Panc1 (cell line): ENCODE data around the gene MPP7. TPM values are rescaled to one million over a fixed set of nuclear protein-coding genes. Genes with fewer than 3 reads are reported as not detected.

Source experiments
- ATAC-seq: fragments of 200-7000 bp; cut with Tn5 transposase; 2 replicates; pipeline ENCODE4 v1.9.1; 2020; ENCODE audit warnings: mild to moderate bottlenecking, moderate library complexity
- BruUV-seq: library from RNA; stranded (reverse); fragments of 400-500 nt; replicated peaks from 2 replicates; lab custom pipeline; 2021; lab: Mats Ljungman, UMichigan
- CTCF ChIA-PET: fragments of 300-600 bp; sonication (Branson Sonifier 250); formaldehyde crosslinking; loops from one replicate; lab custom pipeline; 2022; ENCODE audit warnings: antibody characterized with exemption; lab: Charles Lee
- POLR2A ChIA-PET: fragments of 300-600 bp; sonication (Branson Sonifier 250); formaldehyde crosslinking; loops from one replicate; lab custom pipeline; 2022; ENCODE audit warnings: antibody characterized with exemption; lab: Charles Lee
- DNase-seq: peaks from one replicate; pipeline ENCODE4 v3.0.0-alpha.2; 2010; ENCODE audit warnings: low read depth, low spot score
- H3K27ac ChIP-seq: 2 replicates; pipeline ENCODE4 v1.5.1; 2011; ENCODE audit warnings: mild to moderate bottlenecking, low read length, inconsistent platforms
- H3K27me3 ChIP-seq: fragments of 200-500 bp; sonication (Bioruptor generic); 2 replicates; pipeline ENCODE4 v1.6.0; 2014; ENCODE audit warnings: low read length, inconsistent platforms; ENCODE audit not compliant: control insufficient read depth, insufficient read depth
- H3K36me3 ChIP-seq: fragments of 200-500 bp; sonication (Bioruptor generic); 2 replicates; pipeline ENCODE4 v1.5.1; 2014; ENCODE audit warnings: inconsistent platforms, mild to moderate bottlenecking, low read length, moderate library complexity; ENCODE audit not compliant: control insufficient read depth, insufficient read depth
- H3K4me1 ChIP-seq: 2 replicates; pipeline ENCODE4 v1.5.1; 2011; ENCODE audit warnings: inconsistent platforms, mild to moderate bottlenecking, low read length, moderate library complexity; ENCODE audit not compliant: control insufficient read depth, insufficient read depth
- H3K4me3 ChIP-seq, 2 experiments: 2 replicates each; pipeline ENCODE4 v1.5.1; 2011 to 2012; ENCODE audit warnings: low read depth in 2 of 2, low read length in 2 of 2, mild to moderate bottlenecking in 2 of 2, inconsistent platforms in 1 of 2, moderate library complexity in 1 of 2
- H3K9me3 ChIP-seq: fragments of 200-500 bp; sonication (Bioruptor generic); 2 replicates; pipeline ENCODE4 v1.5.1; 2014; ENCODE audit warnings: low read depth, mild to moderate bottlenecking, inconsistent platforms, low read length, moderate library complexity; ENCODE audit not compliant: control insufficient read depth, insufficient read depth
- POLR2AphosphoS5 ChIP-seq: IDR thresholded peaks from 2 replicates; pipeline ENCODE4 v1.6.1; 2012; ENCODE audit warnings: mild to moderate bottlenecking, low read depth, low read length, moderate library complexity
- SIN3A ChIP-seq: IDR thresholded peaks from 2 replicates; pipeline ENCODE4 v1.6.1; 2012; ENCODE audit warnings: low read depth, mild to moderate bottlenecking, low read length, moderate library complexity, borderline replicate concordance; ENCODE audit not compliant: insufficient read depth
- TCF7L2 ChIP-seq: IDR thresholded peaks from 2 replicates; pipeline ENCODE4 v1.6.1; 2011; ENCODE audit warnings: mild to moderate bottlenecking, low read depth, low read length, inconsistent platforms
- in situ Hi-C: cut with HindIII; loops from 2 replicates; pipeline ENCODE4 v1.10.0; 2016; ENCODE audit warnings: low sequenced_read_pairs, low pct_unique_long_range_greater_than_20kb
- intact Hi-C: fragments of 100-400 bp; cut with micrococcal nuclease; formaldehyde crosslinking; loops from one replicate; pipeline ENCODE4 v1.10.0; 2022; ENCODE audit not compliant: unreplicated experiment
- total RNA-seq: library from RNA; stranded (reverse); gene quantifications from one replicate; pipeline ENCODE4 v1.2.1, GENCODE V29; 2021; ENCODE audit not compliant: unreplicated experiment
- TF ChIP-seq, protein P1 (sequence below): fragments of 450-650 bp; IDR thresholded peaks from 2 replicates; pipeline ENCODE4 v1.5.1; 2017; ENCODE audit warnings: mild to moderate bottlenecking
- TF ChIP-seq, protein P2 (sequence below), 2 experiments: IDR thresholded peaks; 2 replicates each; pipeline ENCODE4 v1.6.1; 2011 to 2012; ENCODE audit warnings: low read depth in 2 of 2, control low read depth in 1 of 2, low read length in 1 of 2, mild to moderate bottlenecking in 1 of 2, moderate library complexity in 1 of 2; ENCODE audit not compliant: insufficient read depth in 1 of 2

MPP7 gene
- total RNA-seq, 1 experiment from 2014 or later, result 0.49 TPM

DNA sequence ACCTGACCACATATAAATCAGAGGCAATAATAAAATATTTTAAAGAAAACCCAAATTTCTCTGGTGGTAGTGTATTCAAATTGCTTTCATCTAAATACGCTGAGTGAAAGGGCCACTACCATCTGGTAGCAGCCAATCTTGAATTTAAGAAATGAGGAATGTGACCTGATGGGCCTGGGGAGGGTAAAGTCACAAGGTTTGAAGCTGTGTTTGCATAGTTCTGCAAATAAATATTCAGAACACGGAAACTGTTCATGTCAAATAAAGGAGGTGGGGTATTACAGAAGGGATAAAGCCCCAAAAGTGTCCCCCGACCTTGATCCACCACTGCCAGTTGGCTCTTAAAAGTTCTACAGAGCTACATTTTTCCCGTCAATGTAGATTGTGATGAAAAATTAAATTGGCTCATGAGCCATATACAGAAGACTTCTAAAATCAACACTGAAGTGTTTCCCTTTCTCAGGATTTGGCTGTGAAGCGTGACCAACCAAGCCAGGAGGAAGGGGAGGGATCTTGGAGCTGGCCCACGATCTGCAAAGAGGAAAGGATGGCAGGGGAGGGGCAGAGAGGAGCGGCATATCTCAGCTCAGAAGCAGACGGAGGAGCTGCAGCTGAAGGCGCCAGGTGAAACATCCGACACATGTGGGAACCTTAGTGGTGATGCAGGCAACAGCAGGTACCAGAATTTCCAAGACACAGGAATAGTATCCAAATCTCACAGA is 39.6 kb downstream of the MPP7 start:
- ChIA-PET CTCF (no interaction called here), POLR2A (interaction anchor here (0.5 kb wide), 1 partner anchor 894 kb away, joined by 3 read pairs; no protein-coding TSS in a partner anchor)
- no peaks in the 10 kb centered on the region for H3K9me3 ChIP-seq
- ATAC-seq, result no peak
- no peak overlapping the region for H3K4me3 ChIP-seq
- H3K36me3 ChIP-seq, result no peaks in the 10 kb centered on the region
- no peak overlapping the region for H3K27ac ChIP-seq
- BruUV-seq, result no TSS peak
- in situ Hi-C loops, result no loop called here
- intact Hi-C loops, result no loop called here
- DNase-seq, result no peak
- H3K4me1 ChIP-seq, result no peaks in the 10 kb centered on the region
- no peaks in the 10 kb centered on the region for H3K27me3 ChIP-seq
- TF ChIP-seq, protein P1, sequence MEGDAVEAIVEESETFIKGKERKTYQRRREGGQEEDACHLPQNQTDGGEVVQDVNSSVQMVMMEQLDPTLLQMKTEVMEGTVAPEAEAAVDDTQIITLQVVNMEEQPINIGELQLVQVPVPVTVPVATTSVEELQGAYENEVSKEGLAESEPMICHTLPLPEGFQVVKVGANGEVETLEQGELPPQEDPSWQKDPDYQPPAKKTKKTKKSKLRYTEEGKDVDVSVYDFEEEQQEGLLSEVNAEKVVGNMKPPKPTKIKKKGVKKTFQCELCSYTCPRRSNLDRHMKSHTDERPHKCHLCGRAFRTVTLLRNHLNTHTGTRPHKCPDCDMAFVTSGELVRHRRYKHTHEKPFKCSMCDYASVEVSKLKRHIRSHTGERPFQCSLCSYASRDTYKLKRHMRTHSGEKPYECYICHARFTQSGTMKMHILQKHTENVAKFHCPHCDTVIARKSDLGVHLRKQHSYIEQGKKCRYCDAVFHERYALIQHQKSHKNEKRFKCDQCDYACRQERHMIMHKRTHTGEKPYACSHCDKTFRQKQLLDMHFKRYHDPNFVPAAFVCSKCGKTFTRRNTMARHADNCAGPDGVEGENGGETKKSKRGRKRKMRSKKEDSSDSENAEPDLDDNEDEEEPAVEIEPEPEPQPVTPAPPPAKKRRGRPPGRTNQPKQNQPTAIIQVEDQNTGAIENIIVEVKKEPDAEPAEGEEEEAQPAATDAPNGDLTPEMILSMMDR, result no peak
- no peak for TF ChIP-seq TCF7L2
- no peak for TF ChIP-seq SIN3A
- TF ChIP-seq POLR2AphosphoS5, result no peak
- TF ChIP-seq, protein P2, sequence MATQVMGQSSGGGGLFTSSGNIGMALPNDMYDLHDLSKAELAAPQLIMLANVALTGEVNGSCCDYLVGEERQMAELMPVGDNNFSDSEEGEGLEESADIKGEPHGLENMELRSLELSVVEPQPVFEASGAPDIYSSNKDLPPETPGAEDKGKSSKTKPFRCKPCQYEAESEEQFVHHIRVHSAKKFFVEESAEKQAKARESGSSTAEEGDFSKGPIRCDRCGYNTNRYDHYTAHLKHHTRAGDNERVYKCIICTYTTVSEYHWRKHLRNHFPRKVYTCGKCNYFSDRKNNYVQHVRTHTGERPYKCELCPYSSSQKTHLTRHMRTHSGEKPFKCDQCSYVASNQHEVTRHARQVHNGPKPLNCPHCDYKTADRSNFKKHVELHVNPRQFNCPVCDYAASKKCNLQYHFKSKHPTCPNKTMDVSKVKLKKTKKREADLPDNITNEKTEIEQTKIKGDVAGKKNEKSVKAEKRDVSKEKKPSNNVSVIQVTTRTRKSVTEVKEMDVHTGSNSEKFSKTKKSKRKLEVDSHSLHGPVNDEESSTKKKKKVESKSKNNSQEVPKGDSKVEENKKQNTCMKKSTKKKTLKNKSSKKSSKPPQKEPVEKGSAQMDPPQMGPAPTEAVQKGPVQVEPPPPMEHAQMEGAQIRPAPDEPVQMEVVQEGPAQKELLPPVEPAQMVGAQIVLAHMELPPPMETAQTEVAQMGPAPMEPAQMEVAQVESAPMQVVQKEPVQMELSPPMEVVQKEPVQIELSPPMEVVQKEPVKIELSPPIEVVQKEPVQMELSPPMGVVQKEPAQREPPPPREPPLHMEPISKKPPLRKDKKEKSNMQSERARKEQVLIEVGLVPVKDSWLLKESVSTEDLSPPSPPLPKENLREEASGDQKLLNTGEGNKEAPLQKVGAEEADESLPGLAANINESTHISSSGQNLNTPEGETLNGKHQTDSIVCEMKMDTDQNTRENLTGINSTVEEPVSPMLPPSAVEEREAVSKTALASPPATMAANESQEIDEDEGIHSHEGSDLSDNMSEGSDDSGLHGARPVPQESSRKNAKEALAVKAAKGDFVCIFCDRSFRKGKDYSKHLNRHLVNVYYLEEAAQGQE (IDR thresholded peaks at IDR 0.05; ENCODE audit: insufficient read depth in 1 of 2, low read depth in 2 of 2, low read length in 1 of 2), result no peak

DNA sequence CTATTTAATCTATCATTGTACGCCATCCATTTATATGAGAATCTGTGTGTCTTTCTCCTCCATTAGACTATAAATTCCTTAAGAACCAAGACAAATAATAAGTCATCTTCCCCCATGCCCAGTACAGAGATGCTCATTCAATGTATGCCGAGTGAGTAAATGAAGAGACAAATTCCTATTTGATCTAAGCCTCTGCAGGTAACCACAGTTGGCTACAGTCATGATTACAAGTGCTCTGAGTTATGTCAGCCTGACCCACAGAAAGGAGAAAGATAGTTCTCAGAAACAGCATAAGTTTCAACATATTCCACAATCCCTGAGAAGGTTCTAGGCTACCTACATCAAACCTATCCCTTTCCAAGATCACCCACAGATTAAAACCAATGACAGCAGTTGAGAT is 46.1 kb downstream of the MPP7 start:
- in situ Hi-C loops (no loop called here), intact Hi-C loops (no loop called here)
- no peak overlapping the region for H3K4me3 ChIP-seq
- no peak overlapping the region for H3K27ac ChIP-seq
- CTCF ChIA-PET, result no interaction called here
- POLR2A ChIA-PET, result no interaction called here
- H3K4me1 ChIP-seq, result no peaks in the 10 kb centered on the region
- BruUV-seq, result no TSS peak
- DNase-seq (no peak), ATAC-seq (no peak)
- H3K36me3 ChIP-seq, result no peaks in the 10 kb centered on the region
- TF ChIP-seq, protein P1, result no peak
- TF ChIP-seq, protein P2 (IDR thresholded peaks at IDR 0.05; ENCODE audit: insufficient read depth in 1 of 2, low read depth in 2 of 2, low read length in 1 of 2), result no peak
- TF ChIP-seq TCF7L2, result no peak
- TF ChIP-seq POLR2AphosphoS5, result no peak
- TF ChIP-seq SIN3A, result no peak
- no peaks in the 10 kb centered on the region; the same call in 1 of the 2 replicates for H3K27me3 ChIP-seq
- no peaks in the 10 kb centered on the region for H3K9me3 ChIP-seq
